RWPE1 (cell line): ENCODE data around the gene C1orf74.

Experiments used
- CTCF ChIA-PET: fragments of 350-600 bp; sonication (Branson Sonifier 250); formaldehyde crosslinking; extraction: SDS; loops from one replicate; lab custom pipeline; 2021; lab: Yijun Ruan, JAX
- POLR2A ChIA-PET: fragments of 400-600 bp; formaldehyde crosslinking; extraction: SDS; loops from one replicate; lab custom pipeline; 2020; ENCODE audit warnings: antibody characterized with exemption; ENCODE audit not compliant: low non-redundant PET; lab: Yijun Ruan, JAX
- DNase-seq: peaks from one replicate; pipeline ENCODE4 v3.0.0; 2012; ENCODE audit warnings: low spot score
- H3K27ac ChIP-seq: fragments of 450-650 bp; 2 replicates; pipeline ENCODE4 v1.5.1; 2017
- TF ChIP-seq, protein P1 (sequence below): fragments of 450-650 bp; conservative IDR thresholded peaks from 2 replicates; pipeline ENCODE4 v1.5.1; 2017; ENCODE audit warnings: low read depth, mild to moderate bottlenecking

The C1orf74 gene

DNA sequence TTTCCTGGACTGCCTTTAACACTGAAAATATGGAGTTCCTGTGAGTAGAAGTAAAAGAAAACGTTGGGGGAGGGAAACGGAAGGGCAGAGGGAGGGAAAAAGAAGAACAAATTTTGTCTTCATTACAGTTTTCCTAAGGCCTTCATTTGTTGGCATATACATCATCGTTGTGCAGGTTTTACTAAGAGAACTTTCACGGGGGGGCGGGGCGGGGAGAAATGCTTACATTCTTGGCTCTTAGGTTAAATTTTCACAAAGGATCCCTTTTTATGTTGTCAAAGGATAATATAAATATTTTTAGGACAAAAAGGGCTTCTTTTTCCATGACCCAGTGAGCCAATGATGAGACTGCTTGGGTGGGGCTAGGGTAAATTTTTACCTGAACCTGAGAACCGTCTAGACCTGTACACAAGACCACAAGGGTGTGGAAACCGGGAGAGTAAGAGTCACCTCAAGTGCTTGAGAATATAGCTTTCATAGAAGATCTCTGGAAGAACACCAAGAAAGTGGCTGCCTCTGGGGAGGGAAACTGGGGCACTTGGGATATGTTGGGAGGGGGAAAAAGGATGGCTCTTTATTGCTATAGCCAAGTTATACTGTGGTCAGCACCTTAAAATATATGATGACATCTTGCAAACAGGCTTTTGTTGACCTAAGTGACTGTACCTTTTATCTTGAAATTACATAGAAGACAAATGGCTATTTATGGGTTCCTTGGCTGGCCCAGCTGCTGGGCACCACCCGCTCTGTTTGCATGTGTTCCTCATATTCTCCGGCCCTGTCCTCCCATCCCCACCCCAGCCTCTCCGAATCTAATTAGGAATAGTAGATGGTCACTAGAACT lies 41.5 kb upstream of the C1orf74 start:
- ChIA-PET CTCF (no interaction called here), POLR2A (interaction anchor here (0.8 kb wide), 1 partner anchor 10 kb away, joined by 4 read pairs; no protein-coding TSS in a partner anchor)
- peak; percentile 64 for DNase-seq
- TF ChIP-seq, protein P1, sequence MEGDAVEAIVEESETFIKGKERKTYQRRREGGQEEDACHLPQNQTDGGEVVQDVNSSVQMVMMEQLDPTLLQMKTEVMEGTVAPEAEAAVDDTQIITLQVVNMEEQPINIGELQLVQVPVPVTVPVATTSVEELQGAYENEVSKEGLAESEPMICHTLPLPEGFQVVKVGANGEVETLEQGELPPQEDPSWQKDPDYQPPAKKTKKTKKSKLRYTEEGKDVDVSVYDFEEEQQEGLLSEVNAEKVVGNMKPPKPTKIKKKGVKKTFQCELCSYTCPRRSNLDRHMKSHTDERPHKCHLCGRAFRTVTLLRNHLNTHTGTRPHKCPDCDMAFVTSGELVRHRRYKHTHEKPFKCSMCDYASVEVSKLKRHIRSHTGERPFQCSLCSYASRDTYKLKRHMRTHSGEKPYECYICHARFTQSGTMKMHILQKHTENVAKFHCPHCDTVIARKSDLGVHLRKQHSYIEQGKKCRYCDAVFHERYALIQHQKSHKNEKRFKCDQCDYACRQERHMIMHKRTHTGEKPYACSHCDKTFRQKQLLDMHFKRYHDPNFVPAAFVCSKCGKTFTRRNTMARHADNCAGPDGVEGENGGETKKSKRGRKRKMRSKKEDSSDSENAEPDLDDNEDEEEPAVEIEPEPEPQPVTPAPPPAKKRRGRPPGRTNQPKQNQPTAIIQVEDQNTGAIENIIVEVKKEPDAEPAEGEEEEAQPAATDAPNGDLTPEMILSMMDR = no peak
- peak overlapping the region; percentile 44; the same call in 1 of the 2 replicates for H3K27ac ChIP-seq

DNA sequence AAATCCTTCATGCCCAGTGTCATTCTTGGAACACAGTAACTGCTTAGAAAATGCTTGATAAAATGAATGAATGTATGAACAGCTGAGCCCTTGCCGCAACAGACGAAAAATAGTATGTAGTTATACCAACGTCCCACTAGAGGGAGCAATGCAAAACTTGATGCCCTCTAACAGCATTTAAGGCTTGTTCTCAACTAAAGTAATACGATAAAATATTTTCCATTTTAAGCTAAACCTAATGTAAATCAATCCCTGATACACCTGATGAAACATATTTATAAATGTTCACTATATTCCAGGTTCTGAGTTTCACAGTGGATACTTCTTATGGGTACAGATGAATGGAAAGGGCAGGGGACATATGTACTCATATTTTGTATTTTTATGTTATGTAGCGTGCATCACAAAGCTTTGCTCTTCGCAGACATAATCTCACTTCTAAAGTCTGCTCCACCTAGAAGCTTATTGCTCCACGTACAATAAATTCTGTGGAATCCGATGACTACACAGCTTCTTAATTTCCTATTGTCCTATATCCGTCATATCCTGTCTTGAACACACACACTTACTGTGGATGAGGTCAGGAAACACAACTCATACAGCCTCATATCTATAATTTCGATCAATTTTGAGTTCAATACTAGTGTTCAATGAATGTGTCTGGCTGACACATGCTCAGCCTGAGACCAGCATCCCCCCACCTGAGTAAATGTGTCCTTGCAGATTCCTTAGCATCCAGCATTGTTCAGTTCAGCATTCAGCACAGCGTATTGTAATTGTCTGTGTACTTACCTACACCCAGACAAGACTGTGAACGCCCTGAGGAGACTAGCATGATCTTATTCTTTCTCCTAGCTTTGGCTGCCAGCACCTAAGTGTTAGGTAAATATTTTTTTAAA lies 39.0 kb upstream of the C1orf74 start:
- H3K27ac ChIP-seq = no peak overlapping the region
- TF ChIP-seq, protein P1 = peak; percentile 80
- CTCF ChIA-PET = interaction anchor here (0.6 to 2.3 kb wide), 12 partner anchors 8 to 189 kb away, joined by 3 to 21 read pairs (median 7); partner anchors contain the start of gene IRF6
- peak; percentile 41 for DNase-seq
- POLR2A ChIA-PET = interaction anchor here (1.6 kb wide), 1 partner anchor 18 kb away, joined by 6 read pairs; the partner anchor contains the start of gene IRF6

DNA sequence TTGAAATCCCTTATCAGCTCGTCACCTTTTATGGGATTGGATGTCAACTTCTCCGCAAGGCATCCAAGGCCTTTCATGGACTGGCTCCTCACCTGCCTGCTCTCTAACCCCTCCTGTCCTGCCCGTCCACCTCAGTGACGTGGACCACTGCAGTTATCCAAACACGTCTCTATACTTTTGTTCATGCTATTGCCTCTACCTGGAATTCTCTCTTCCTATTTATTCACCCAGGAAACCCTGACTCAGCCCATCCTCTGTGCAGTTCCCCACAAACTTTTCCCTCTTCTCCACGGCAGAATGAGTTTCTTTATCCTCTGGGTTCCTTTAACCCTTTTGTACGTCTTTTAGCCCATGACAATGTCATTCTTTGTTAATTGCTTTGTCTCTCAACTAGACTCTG lies 38.3 kb upstream of the C1orf74 start:
- ChIA-PET CTCF (interaction anchor here (0.6 to 2.3 kb wide), 11 partner anchors 8 to 1845 kb away, joined by 3 to 21 read pairs (median 7); partner anchors contain the start of gene IRF6), POLR2A (interaction anchor here (1.6 kb wide), 1 partner anchor 17 kb away, joined by 6 read pairs; the partner anchor contains the start of gene IRF6)
- no peak for DNase-seq
- TF ChIP-seq, protein P1 = no peak
- peak overlapping the region; percentile 41; the same call in 1 of the 2 replicates for H3K27ac ChIP-seq

GRCh38 chr1:209820986-209821385 lies 36.6 kb upstream of the C1orf74 start:
- DNase-seq = no peak
- ChIA-PET POLR2A (interaction anchor here (0.7 kb wide), 1 partner anchor 19 kb away, joined by 3 read pairs; no protein-coding TSS in a partner anchor), CTCF (no interaction called here)
- no peak overlapping the region for H3K27ac ChIP-seq
- TF ChIP-seq, protein P1 = no peak

- TF ChIP-seq, protein P1 = no peak
- ChIA-PET CTCF (interaction anchor here (0.7 kb wide), 2 partner anchors 9 to 18 kb away, joined by 3 to 6 read pairs; no protein-coding TSS in a partner anchor), POLR2A (no interaction called here)
- H3K27ac ChIP-seq = no peak overlapping the region
- no peak for DNase-seq
Observed at GRCh38 chr1:209819058-209819457, 34.7 kb upstream of the C1orf74 start.
